GM18907 (cell line): ENCODE data around the gene KDM3B.

Experiments
- ATAC-seq: cut with Tn5 transposase; IDR thresholded peaks from one replicate; pipeline ENCODE4 v1.9.1; 2021; ENCODE audit warnings: mild to moderate bottlenecking, moderate library complexity; ENCODE audit not compliant: unreplicated experiment

The KDM3B gene

DNA sequence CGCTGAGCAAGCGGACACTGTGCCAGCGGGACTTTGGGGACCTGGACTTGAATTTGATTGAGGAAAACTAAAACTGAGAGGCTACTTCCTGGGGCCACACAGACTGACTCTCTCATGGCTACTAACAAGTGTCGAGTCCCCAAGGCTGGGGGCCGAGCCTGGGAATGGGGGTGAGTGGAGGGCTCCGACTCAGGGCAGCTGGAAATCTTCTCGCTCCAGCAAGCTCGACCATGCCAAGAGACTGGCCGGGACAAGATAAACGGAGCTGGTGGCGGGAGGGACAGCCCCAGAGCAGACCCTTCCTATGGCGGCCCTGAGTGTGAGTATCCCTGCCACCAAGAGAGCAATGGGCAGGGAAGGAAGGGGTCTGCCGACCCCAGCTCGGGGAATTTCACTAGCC, 5.6 kb upstream of the KDM3B start:
- ATAC-seq: no peak

GRCh38 chr5:138349852-138350562, 2.5 kb upstream of the KDM3B start:
- ATAC-seq: no peak

DNA sequence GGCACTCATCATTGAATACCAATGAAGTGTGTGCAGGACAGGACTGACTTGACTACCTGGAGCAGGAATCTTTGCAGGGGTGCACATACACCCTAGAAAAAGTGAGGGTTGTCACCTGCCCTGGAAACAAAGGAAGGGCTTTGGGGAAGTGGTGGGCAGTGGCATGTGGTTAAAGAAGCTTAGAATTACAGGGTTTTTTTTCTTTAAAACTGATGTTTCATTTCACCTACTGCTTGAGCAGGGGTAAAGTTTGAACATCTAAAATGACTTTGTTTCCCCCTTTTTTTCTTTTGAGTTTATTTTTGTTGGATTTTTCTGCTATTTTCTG, 2.0 kb upstream of the KDM3B start:
- no peak for ATAC-seq

- ATAC-seq: no peak
These were observed 1.4 kb upstream of the KDM3B start for GRCh38 chr5:138351056-138351455.

DNA sequence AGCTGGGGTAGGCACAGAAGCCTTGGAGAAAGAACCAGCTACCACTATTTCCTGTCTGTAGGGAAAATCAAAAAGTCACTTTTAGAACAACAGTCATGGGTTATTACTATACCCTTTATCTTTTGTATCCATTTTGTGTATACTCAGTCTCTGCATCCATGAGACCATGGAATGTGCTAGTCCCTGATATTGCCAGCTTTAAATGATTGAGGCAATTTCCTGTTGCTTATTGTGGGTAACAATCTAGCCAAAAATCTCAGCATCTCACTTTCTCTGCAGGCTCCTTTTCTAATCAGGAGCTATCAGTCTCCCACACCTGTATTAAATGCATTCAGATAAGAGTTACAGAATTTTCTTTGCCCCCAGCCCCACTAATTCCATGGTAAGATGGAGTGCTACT, 968 bp upstream of the KDM3B start:
- ATAC-seq: no peak

DNA sequence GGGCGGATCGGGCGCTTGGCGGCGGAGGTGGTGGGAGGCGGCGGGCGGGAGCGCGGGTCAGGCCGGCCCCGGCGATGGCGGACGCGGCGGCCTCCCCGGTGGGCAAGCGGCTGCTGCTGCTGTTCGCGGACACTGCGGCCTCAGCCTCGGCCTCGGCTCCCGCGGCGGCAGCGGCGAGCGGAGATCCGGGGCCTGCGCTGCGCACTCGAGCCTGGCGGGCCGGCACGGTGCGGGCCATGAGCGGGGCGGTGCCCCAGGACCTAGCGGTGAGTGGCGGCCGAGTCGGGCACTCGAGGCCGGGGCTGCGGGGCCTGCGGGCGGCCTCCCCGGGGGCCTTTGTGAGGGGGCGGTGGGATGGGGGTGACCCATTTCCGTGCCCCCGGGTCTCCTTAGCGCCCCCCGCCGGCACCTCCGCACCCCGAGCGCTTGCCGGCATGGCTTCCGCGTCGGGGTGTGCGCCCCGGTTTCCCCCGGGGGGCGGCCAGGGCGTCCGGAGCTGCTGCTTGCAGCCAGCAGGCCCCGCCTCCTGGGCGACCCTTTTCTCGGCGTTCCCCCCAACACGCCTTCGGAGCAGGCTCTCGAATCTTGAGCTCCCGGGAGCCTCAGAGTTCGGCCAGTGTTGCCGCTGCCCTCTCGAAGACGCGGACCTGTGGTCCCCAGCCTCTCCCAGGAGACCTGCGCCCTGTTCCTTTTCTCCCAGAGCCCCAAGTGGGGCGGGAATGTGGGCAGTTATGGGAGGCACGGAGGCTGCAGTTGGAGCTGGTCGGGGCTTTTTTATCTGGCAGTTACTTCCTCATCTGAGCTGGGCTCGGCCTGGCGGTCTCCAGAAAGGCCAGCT, 456 bp downstream of the KDM3B start:
- ATAC-seq: peak; percentile 50

DNA sequence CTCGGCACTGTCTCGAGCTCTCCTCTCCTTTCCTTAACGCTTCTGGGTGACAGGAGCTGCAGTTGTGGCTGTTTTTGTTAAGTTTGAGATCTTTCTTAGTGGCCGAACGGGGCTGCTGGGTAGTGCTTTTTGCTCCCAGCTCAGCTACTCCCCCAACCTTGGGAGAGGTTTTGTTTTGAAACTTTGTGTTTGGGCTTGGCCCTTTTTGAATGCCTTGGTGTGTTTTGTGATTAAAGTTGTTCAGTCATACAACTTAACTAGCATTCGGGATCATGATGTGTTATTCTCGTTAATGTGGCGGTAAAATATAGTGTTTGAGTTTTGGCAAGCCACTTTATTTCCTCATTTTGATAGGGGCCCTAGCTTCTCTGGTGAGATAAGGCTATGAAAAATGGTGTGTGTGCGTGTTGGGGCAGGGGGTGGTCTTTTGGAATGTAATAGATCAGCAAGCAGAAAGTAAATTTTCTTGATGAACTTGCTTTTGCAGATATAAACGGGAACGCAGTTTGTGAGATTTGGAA, 1.1 kb downstream of the KDM3B start:
- no peak for ATAC-seq

DNA sequence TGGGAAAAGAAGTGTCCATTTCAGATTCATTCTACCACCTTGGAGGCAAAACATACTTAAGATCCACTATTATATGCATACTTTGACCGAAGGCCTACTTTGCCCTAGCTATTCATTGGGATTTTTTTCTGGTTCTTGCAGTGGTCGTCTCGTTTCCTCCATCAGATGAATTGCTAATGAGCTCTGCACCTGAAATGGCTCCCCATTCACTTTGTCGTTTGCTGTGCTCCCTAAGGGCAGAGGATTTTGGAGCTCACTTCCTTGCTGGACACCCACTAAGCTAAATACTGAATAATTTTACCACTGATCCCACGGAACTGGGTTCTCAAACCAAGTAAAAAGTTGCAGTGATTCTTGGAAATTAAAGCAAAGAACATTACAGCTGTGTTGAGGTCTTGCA, 1.9 kb downstream of the KDM3B start:
- ATAC-seq: no peak

GRCh38 chr5:138354926-138355378, 2.5 kb downstream of the KDM3B start:
- ATAC-seq: peak; percentile 36

- no peak for ATAC-seq
These were observed 7.1 kb downstream of the KDM3B start for GRCh38 chr5:138359621-138360020.

DNA sequence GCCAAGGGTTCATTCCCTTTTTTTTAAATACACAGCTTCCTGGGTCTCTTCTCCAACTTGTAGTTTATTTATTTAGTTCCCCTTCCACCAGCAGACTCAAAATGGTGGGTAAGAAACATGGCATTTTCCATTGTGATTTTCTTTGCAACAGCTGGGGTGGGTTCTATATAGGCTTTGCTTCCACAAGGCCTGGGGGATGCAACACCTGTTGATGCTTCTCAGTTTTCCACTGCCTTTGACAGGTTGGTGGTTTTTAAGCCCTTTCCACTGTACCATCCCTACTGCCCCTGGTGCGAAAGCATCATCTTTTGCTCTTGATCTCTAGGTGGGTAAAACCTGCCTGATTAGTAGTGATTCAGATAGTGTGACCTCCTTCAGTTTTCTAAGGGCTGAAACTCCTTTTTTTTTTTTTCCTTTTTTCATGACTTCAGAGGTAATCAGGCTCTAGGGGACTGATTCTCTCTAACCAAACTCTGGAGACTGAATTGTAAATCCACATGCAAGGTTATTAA, 8.5 kb downstream of the KDM3B start:
- ATAC-seq: no peak

GRCh38 chr5:138364576-138364975, 12.1 kb downstream of the KDM3B start:
- no peak for ATAC-seq

DNA sequence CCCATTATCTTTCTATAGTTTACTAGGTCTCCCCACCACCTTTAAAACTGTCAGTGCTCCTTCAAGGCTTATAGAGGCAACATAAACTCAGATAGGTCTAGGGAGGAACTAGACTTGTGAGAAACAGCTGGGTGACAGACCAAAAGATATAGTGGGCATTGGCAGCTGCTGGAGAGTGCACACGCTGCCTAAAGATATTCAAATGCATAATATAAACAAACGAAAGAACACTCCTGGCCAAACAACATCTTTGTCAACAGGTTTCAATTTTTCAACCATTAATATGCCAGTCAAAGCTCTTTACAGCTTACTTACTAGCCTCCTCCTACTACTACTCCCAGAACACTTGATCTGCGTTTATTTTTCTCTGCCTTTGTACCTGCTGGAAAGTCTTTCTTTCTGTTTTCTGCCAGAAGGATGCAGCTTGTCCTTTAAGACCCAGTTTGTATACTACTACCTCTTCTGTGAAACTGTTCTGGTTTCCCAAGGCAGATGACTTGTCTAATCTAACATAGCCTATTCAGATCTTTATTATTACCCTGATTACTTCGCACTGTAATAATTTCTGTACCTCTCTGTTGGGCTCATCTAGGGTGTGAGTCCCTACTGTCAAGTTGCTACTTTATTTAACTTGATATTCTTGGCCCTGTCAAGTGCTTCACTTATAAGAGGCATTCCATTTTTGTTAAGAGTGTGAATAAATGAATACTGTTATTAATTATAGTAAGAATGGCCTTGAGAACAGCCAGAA, 14.3 kb downstream of the KDM3B start:
- no peak for ATAC-seq

- ATAC-seq: no peak
These were observed 16.8 kb downstream of the KDM3B start for GRCh38 chr5:138369261-138369660.

DNA sequence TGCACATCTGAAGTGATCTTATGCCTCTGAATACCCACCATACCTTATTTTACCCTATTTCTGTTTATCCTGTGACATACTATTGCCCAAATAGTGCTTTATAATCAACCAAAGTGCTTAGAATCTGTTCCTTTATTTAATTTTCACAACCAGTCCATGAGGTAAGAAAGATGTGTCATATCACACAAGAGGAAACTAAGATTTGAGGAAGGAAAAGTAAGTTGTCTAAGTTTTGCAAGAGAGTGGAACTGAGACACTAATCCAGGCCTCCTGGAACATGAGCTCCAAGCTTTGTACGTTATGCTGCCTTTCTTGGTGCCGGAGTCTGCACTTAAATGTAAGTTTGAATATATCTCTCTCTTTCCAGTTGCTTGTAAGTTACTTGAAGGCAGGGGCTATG, 17.2 kb downstream of the KDM3B start:
- no peak for ATAC-seq

GRCh38 chr5:138370537-138370936, 18.1 kb downstream of the KDM3B start:
- ATAC-seq: no peak

GRCh38 chr5:138371454-138371853, 19.0 kb downstream of the KDM3B start:
- no peak for ATAC-seq

DNA sequence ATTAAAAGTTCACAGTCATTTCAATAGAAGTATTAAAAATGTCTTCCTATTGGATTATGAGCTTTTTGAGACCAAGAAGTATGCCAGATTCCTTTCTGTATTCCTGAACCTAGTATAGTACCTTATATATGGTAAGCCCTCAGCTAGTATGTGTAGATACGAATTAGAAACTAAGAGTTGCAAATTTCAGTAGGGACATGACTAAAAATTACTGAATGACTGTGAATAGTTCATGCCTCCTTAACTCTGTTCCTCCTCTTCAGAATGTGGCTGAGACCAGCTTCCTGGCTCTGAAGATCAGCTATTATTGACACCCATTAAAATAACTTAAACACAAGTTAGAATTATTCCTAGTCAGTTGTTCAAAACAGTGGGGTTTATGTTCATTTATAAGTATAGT, 19.7 kb downstream of the KDM3B start:
- peak; percentile 67 for ATAC-seq

DNA sequence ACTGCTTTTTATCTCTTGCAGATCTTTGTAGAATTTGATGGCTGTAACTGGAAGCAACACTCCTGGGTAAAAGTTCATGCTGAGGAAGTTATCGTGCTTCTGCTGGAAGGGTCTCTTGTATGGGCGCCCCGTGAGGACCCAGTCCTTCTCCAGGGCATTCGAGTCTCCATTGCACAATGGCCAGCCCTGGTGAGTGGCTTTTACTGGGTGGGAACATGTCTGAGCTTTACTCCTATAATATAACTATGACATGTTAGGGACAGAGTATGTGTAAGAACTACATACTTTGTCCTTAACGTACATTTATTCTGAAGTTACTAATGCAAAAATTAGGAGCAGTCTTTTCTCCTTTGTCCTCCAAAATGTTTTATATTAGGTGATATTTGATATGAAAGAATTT, 20.2 kb downstream of the KDM3B start:
- no peak for ATAC-seq

DNA sequence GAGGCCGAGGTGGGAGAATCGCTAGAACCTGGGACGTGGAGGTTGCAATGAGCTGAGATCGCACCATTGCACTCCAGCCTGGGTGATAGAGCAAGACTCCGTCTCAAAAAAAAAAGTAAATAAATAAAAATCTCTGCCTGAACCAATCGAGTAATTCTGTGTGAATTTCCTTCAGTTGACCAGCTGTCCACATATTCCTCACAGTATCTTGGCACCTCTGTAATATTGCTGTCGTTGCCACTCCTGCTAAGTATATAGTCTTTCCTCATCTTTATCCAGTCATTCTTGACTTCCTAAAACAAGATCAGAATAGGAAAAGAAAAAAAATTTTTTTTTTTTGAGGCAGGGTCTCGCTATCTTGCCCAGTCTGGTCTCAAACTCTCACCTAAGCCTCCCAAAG, 29.9 kb downstream of the KDM3B start:
- ATAC-seq: no peak

DNA sequence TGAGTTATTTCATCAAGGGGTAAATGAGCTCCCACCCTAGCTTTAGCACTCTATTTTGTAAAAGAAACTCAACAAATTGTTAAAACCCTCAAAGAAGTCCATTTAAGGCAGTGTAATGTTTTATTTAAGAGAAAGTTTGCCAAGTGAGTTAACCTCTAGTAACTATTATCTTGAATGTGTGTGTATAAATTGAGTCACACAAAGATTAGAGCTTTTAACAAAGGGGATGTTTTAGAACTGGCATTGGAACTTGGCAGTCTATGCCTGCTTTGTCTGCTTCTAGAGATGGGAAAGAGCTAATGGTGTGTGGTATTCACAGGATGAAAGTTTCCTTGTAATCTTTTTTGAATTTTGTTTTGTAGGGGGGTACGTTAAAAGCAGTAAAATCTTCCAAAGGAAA, 33.2 kb downstream of the KDM3B start:
- ATAC-seq: no peak
